Rectal smooth muscle tissue (tissue), 1 donor: ENCODE measurements around the gene ZC3H6.

Experiments used
- H3K27ac ChIP-seq: one replicate; pipeline ENCODE4 v1.7.0; 2013; ENCODE audit warnings: low read depth, low read length, inconsistent platforms
- H3K27me3 ChIP-seq: one replicate; pipeline ENCODE4 v1.7.0; 2013; ENCODE audit warnings: low read length; ENCODE audit not compliant: control insufficient read depth, insufficient read depth
- H3K36me3 ChIP-seq: one replicate; pipeline ENCODE4 v1.7.0; 2013; ENCODE audit warnings: low read length; ENCODE audit not compliant: control insufficient read depth, insufficient read depth
- H3K4me1 ChIP-seq: one replicate; pipeline ENCODE4 v1.7.0; 2013; ENCODE audit warnings: low read length; ENCODE audit not compliant: control insufficient read depth, insufficient read depth
- H3K4me3 ChIP-seq: one replicate; pipeline ENCODE4 v1.7.0; 2013; ENCODE audit warnings: low read length
- H3K9ac ChIP-seq: one replicate; pipeline ENCODE4 v1.7.0; 2013; ENCODE audit warnings: low read length

The ZC3H6 gene

DNA sequence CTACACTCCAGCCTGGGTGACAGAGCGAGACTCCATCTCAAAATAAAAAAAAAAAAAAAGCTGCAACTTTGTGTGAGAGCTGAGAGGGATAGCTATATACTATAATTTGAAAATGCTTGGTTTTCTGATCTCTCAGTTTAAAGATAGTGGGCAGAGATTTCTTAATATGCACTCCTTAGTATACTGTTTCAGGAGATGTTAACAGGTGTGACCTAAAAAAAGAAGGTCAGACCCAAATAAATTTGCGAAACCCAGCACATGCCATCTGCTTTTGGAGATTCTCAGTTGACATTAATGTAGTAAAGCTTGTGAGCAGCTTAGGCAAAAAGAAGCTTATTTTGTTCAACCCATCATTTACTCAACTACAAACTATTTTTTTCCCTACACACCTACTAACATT is 37.4 kb downstream of the ZC3H6 start:
- no peaks in the 10 kb centered on the region for H3K36me3 ChIP-seq
- no peaks in the 10 kb centered on the region for H3K4me1 ChIP-seq

DNA sequence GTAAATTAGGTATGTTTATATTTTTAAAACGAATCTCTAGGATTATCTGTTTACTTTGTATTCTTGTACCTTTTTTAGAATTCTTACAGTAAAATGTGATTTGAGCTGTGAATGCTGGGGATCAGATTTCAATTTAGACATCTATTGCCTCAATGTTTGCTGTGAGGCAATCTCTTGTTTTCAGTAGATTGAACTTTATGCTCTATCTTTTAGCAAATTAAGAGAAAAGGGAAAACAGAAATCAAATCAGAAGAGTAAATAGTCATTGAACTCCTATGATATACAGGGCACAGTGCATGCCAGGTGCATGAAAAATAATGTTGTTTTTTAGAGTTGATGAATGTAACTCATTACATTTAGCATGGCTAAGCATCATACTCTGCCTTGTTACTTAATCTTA is 39.5 kb downstream of the ZC3H6 start:
- Histone ChIP-seq H3K4me1 (no peaks in the 10 kb centered on the region), H3K9ac (no peak overlapping the region), H3K4me3 (no peak overlapping the region), H3K27ac (no peak overlapping the region), H3K27me3 (no peaks in the 10 kb centered on the region), H3K36me3 (no peaks in the 10 kb centered on the region)

More for the DNA sequence above, 37.4 kb downstream of the ZC3H6 start:
- Histone ChIP-seq H3K27me3 (no peaks in the 10 kb centered on the region), H3K9ac (no peak overlapping the region), H3K27ac (no peak overlapping the region), H3K4me3 (no peak overlapping the region)

DNA sequence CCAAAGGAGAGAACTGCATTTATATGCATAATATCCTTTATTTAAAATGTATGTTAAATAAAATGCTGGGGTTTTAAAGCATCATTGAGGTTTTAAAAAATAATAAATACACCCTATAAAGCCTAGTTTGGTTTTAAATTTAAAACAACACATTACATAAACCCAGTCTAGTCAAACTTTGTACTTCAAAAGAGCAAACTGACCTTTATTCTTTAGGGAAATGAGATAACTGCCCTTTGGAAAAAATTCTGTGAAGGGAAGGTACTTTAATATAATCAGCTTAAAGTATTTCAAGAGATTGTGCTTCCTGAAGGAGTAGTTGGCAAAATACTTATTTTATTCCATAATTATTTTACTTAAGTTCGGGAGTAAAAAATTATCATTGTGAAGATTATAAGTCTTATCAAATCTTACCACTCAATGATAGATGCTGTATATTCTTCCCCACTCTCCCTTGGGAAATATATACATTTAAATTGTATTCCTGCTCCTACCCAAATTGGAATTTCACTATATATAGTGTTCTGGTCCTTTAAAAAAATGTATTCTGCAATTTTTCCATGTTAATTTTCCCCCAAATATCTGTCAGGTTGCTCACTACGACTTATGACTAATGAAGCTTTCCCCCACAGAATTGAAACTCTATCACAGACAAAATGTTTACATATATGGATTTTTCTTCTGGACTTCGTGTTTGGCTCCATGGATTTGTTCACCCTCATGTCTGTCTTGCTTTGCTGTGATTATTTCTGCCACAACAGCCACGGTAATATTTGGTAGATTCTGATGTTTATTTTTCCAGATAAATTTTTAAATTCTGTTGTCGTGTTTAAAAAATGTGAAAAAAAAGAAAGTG is 42.1 kb downstream of the ZC3H6 start:
- Histone ChIP-seq H3K4me1 (no peaks in the 10 kb centered on the region), H3K4me3 (no peak overlapping the region), H3K36me3 (no peaks in the 10 kb centered on the region), H3K9ac (no peak overlapping the region), H3K27me3 (no peaks in the 10 kb centered on the region), H3K27ac (no peak overlapping the region)

DNA sequence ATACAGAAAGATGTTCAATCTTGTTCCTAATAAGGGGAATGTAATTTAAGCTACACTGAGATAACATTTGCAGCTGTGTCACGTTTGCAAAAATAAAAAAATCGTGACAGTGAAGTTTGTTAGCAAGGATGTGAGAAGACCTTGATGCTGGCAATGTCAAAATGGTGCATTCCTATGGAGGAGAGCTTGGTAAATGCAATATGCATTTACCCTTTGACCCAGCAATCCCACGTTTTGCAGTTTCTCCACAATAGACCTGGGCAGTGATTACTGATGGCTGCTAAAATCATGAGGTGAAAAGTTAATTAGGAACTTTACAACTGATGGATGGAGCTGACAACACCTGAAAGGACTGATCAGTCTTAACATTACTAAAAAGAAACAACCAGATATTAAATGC is 43.1 kb downstream of the ZC3H6 start:
- Histone ChIP-seq H3K36me3 (no peaks in the 10 kb centered on the region), H3K27ac (no peak overlapping the region), H3K4me3 (no peak overlapping the region), H3K27me3 (no peaks in the 10 kb centered on the region), H3K4me1 (no peaks in the 10 kb centered on the region), H3K9ac (no peak overlapping the region)

DNA sequence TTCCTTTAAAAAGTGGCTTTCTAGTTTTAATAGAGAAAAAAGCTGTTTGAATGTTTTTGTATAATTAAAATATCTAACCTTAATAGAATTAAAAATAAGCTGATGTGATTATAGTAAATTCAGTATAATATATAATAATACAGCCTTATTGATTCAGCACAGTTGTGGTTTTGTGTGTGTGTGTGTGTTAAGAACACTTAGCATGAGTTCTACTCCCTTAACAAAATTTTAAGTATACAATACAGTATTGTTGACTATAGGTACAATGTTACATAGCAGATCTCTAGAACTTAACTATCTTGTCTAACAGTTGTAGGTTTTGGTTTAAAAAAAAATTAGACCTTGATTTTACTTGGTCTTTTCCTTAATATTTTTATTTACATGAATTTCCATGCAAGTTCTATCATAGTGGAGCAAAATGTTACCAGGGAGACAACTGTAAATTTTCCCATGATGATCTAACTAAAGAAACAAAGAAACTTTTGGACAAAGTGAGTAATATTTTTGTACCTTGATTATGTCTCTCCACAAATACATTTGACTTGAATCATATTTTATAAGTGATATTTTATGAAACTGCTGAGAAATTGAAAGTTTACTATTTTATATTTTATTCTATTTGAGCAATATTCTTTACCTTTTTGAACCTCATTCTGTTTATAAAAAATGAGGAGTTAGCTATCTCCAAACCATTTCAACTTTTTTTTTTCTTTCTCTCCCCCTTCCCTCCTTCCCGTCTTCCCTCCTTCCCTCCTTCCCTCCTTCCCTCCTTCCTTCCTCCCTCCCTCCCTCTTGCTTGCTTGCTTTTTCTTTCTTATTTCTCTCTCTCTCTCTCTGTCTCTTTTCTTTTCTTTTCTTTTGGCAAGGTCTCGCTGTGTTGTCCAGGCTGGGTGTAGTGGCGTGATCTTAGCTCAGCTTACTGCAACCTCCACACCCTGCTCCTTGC is 46.3 kb downstream of the ZC3H6 start:
- no peak overlapping the region for H3K9ac ChIP-seq
- H3K4me3 ChIP-seq: no peak overlapping the region
- no peak overlapping the region for H3K27ac ChIP-seq
- no peaks in the 10 kb centered on the region for H3K36me3 ChIP-seq
- H3K4me1 ChIP-seq: no peaks in the 10 kb centered on the region
- no peaks in the 10 kb centered on the region for H3K27me3 ChIP-seq

DNA sequence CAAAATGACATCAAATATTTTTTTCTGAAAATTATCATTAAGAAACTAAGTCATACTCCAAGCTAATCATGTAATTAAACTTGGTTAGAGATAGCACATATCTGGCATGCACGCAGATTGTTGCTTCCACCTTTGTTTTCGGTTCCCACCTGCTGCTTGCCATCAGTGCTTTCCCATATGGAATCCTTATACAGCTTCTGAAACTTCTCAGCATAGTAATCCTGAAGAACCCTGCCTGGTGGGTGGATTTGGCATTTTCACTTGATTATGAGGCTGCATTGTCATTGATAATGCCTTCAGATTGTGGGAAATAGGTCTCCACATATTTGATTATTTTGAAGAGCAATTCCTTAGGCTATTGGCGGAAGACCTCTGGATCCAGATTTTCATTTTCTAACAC is 47.5 kb downstream of the ZC3H6 start:
- H3K4me3 ChIP-seq: no peak overlapping the region
- no peak overlapping the region for H3K27ac ChIP-seq
- H3K9ac ChIP-seq: no peak overlapping the region
- H3K4me1 ChIP-seq: no peaks in the 10 kb centered on the region
- H3K27me3 ChIP-seq: no peaks in the 10 kb centered on the region
- peaks cover 2% of the 10 kb centered on the region for H3K36me3 ChIP-seq

DNA sequence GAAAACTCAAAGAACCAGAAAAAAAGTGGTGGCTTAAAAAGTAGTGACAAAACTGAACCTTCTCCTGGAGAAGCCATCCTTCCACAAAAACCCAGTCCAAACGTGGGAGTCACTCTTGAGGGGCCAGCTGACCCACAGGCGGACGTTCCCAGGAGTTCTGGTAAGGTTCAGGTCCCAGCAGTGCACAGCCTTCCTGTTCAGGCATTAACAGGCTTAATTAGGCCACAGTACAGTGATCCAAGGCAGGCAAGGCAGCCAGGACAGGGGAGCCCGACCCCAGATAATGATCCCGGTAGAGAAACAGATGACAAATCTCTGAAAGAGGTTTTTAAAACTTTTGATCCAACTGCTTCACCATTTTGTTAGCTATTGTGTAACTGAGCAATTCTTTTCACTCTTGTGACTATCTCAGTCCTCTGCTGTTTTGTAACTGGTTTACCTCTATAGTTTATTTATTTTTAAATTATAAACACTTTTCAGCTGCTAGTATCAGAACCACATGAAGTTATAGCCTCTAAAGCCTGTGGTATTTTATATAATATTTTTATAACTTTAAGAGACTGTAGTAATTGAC is 56.8 kb downstream of the ZC3H6 start:
- no peaks in the 10 kb centered on the region for H3K4me1 ChIP-seq
- H3K36me3 ChIP-seq: peaks cover 4% of the 10 kb centered on the region
- no peak overlapping the region for H3K27ac ChIP-seq
- no peaks in the 10 kb centered on the region for H3K27me3 ChIP-seq
- no peak overlapping the region for H3K4me3 ChIP-seq
- no peak overlapping the region for H3K9ac ChIP-seq

DNA sequence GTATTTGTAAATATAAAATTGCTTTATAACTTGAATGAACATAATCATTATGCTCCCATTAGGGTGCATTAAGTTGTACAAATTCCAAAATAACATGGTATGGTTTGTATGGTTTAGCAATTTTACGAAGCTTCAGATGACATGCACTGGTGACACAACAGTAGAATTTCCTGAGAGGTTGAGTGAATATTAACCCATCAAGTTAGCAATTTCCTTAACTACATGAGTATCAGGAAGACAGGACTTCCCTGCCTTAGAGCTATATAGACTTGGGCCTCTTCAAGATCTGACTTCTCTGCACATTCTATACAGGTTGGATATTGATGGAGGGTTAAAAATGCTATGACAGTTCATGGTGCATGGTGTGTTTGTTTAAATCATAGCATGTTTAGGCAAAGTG is 60.2 kb downstream of the ZC3H6 start:
- no peak overlapping the region for H3K9ac ChIP-seq
- H3K27ac ChIP-seq: no peak overlapping the region
- H3K27me3 ChIP-seq: no peaks in the 10 kb centered on the region
- no peaks in the 10 kb centered on the region for H3K36me3 ChIP-seq
- H3K4me3 ChIP-seq: no peak overlapping the region
- H3K4me1 ChIP-seq: no peaks in the 10 kb centered on the region

DNA sequence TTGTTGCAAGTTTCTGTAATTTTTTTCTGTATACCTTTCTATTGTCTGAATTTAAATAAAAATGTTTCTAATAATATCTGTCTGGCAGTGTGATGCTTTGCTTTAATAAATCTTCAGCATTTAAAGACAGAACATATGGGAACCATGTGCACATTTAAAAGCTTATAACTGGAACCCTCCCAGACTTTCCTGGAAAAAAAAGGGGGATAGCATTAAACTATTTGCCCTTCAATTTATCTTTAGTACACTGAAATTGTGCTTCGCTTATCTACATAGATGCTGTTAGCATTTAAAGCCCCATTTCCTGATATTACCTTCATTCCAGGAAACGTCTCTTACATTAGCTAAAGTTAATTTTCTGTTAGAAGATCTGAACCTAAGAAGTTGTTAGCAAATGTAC is 64.6 kb downstream of the ZC3H6 start:
- H3K27me3 ChIP-seq: no peaks in the 10 kb centered on the region
- H3K4me1 ChIP-seq: no peaks in the 10 kb centered on the region
- H3K36me3 ChIP-seq: no peaks in the 10 kb centered on the region
- no peak overlapping the region for H3K4me3 ChIP-seq
- no peak overlapping the region for H3K9ac ChIP-seq
- H3K27ac ChIP-seq: no peak overlapping the region

DNA sequence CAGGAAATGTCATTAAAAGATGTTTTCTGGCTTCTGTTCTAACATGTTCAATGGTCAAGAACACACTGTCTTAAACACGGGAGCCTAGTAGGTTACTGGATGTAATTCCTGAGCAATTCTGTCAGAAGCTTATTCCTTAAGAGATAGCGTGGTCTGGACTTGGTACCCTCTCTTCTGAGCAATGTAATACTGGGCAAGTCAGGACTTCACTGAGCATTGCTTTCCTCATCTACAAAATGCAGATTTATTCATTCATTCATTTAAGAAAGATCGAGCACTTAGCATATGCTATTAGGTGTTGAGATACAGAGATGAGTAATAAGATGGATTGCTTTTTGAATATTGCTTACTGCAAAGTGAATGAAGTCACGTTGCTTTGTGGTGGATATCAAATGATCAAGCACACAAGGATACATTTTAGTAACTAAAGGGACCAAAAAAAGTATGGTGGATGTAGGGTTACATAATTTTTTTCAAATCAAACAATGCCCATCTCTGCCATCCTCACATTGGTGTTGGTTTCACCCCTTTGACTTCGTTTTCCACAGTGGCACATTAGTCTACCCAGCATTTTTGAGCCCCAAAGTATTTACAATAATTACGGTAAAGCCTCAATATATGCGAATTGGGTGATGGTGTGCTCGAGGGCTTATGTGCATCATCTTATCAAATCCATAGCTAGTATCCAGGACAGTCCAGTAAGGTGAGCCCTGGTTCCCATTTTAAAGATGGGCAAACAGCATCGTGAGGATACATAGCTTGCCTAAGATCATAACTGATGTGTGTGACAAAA is 65.3 kb downstream of the ZC3H6 start:
- Histone ChIP-seq H3K27me3 (no peaks in the 10 kb centered on the region), H3K4me1 (no peaks in the 10 kb centered on the region), H3K27ac (no peak overlapping the region), H3K9ac (no peak overlapping the region), H3K4me3 (no peak overlapping the region), H3K36me3 (no peaks in the 10 kb centered on the region)

DNA sequence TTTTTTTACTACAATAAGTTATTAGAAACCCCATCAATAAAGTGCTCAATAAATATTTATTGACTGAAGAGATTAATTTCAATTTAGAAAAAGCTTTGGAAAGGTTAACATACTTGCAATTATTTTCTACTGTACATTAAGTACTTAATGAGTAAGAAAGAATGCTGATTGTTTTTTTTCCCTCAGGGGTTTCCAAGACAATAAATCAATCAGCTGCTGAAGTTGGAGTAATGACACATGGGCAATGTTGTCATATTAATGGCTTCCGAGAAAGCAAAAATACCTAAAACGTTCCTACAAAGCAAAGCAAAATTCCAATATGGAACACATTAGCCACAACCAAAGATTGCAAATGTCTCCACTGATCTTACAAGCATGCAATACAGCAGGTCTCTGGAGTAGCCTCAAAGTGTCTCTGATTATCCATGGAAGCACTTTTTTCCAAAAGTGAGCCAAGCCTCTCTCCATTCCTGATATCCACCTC is 66.7 kb downstream of the ZC3H6 start:
- no peak overlapping the region for H3K27ac ChIP-seq
- no peaks in the 10 kb centered on the region for H3K27me3 ChIP-seq
- H3K9ac ChIP-seq: no peak overlapping the region
- H3K4me1 ChIP-seq: no peaks in the 10 kb centered on the region
- no peak overlapping the region for H3K4me3 ChIP-seq
- H3K36me3 ChIP-seq: no peaks in the 10 kb centered on the region
